Muscle layer of colon (tissue), 2 donors: ENCODE results near the gene SPATA3.
A peak's percentile ranks its signal among the peaks of the same experiment; 100 is the strongest.

Experiments
- H3K27ac ChIP-seq: one replicate; pipeline ENCODE4 v1.7.0; 2013; ENCODE audit warnings: low read depth, mild to moderate bottlenecking, low read length, moderate library complexity
- H3K27me3 ChIP-seq, 2 donors: one replicate each; pipeline ENCODE4 v1.7.0; 2013; ENCODE audit warnings: low read length in 2 of 2, mild to moderate bottlenecking in 2 of 2; ENCODE audit not compliant: insufficient read depth in 2 of 2, control insufficient read depth in 1 of 2
- H3K36me3 ChIP-seq: one replicate; pipeline ENCODE4 v1.7.0; 2013; ENCODE audit warnings: mild to moderate bottlenecking, low read length; ENCODE audit not compliant: insufficient read depth
- H3K4me1 ChIP-seq: one replicate; pipeline ENCODE4 v1.7.0; 2013; ENCODE audit warnings: mild to moderate bottlenecking, low read length; ENCODE audit not compliant: insufficient read depth
- H3K4me3 ChIP-seq, 2 donors: one replicate each; pipeline ENCODE4 v1.7.0; 2013; ENCODE audit warnings: low read length in 2 of 2, low read depth in 1 of 2, mild to moderate bottlenecking in 1 of 2, moderate library complexity in 1 of 2
- H3K9ac ChIP-seq: one replicate; pipeline ENCODE4 v1.7.0; 2013; ENCODE audit warnings: low read length
- H3K9me3 ChIP-seq: one replicate; pipeline ENCODE4 v1.7.0; 2013; ENCODE audit warnings: mild to moderate bottlenecking, low read length
- donor health status: abdominal sarcoma.
- donor health status: Adenocarcinoma of cecum.

The SPATA3 gene

GRCh38 chr2:231056453-231057416, 60.8 kb downstream of the SPATA3 start, which contains the start of gene PSMD1:
PSMD1 (plus strand) TSS chr2:231056867; CDS start chr2:231057026, 159 bp downstream.
- Histone ChIP-seq H3K27me3 (no peaks in the 10 kb centered on the region), H3K36me3 (peaks cover 8% of the 10 kb centered on the region), H3K4me3 (peak within 1 kb of the TSS; percentile 99), H3K9ac (peak within 1 kb of the TSS; percentile 99), H3K27ac (peak within 1 kb of the TSS; percentile 88), H3K9me3 (no peaks in the 10 kb centered on the region), H3K4me1 (peaks cover 38% of the 10 kb centered on the region)

- Histone ChIP-seq H3K36me3 (peaks cover 15% of the 10 kb centered on the region), H3K9ac (peak overlapping the region; percentile 99), H3K27me3 (no peaks in the 10 kb centered on the region), H3K4me3 (peak overlapping the region; percentile 99), H3K4me1 (peaks cover 32% of the 10 kb centered on the region), H3K27ac (peak overlapping the region; percentile 88), H3K9me3 (no peaks in the 10 kb centered on the region)
These were observed 61.7 kb downstream of the SPATA3 start for GRCh38 chr2:231057590-231057989.
